DND-41 (cell line): ENCODE results near the gene USP9X.

ENCODE experiments used
- ATAC-seq: fragments of 200-7000 bp; cut with Tn5 transposase; 3 replicates; pipeline ENCODE4 v1.9.1; 2021; ENCODE audit warnings: low read depth; ENCODE audit not compliant: insufficient read depth
- DNase-seq: peaks from one replicate; pipeline ENCODE4 v3.0.0-alpha.2; 2020
- H2AFZ ChIP-seq: 2 replicates; pipeline ENCODE4 v1.6.0; 2012; ENCODE audit warnings: low read depth, low read length
- H3K27ac ChIP-seq: 2 replicates; pipeline ENCODE4 v1.5.1; 2012; ENCODE audit warnings: low read length, inconsistent platforms
- H3K27me3 ChIP-seq: fragments of 200-600 bp; sonication (generic); 2 replicates; pipeline ENCODE4 v1.6.0; 2012; ENCODE audit warnings: low read length, mild to moderate bottlenecking, inconsistent platforms; ENCODE audit not compliant: insufficient read depth, poor library complexity
- H3K36me3 ChIP-seq: 2 replicates; pipeline ENCODE4 v1.5.1; 2012; ENCODE audit warnings: low read length, inconsistent platforms; ENCODE audit not compliant: insufficient read depth
- H3K4me1 ChIP-seq: 2 replicates; pipeline ENCODE4 v1.5.1; 2012; ENCODE audit warnings: mild to moderate bottlenecking, low read length; ENCODE audit not compliant: insufficient read depth
- H3K4me2 ChIP-seq: 2 replicates; pipeline ENCODE4 v1.6.0; 2012; ENCODE audit warnings: mild to moderate bottlenecking, moderate library complexity, low read length, inconsistent platforms; ENCODE audit not compliant: insufficient read depth
- H3K4me3 ChIP-seq, 2 experiments: fragments of 200-600 bp in 1 of 2; shearing (Covaris generic) in 1 of 2; 2 replicates each; pipeline ENCODE4 v1.5.1; 2012 to 2016; ENCODE audit warnings: inconsistent platforms in 2 of 2, low read length in 2 of 2, mild to moderate bottlenecking in 2 of 2, low read depth in 1 of 2, moderate library complexity in 1 of 2
- H3K79me2 ChIP-seq: 2 replicates; pipeline ENCODE4 v1.6.0; 2012; ENCODE audit warnings: low read length, inconsistent platforms; ENCODE audit not compliant: insufficient read depth
- H3K9ac ChIP-seq: 2 replicates; pipeline ENCODE4 v1.6.0; 2012; ENCODE audit warnings: low read depth, mild to moderate bottlenecking, inconsistent platforms, low read length, moderate library complexity
- H3K9me3 ChIP-seq: 2 replicates; pipeline ENCODE4 v1.5.1; 2012; ENCODE audit warnings: low read length, moderate library complexity, mild to moderate bottlenecking, inconsistent platforms; ENCODE audit not compliant: insufficient read depth, severe bottlenecking
- H4K20me1 ChIP-seq: 2 replicates; pipeline ENCODE4 v1.6.0; 2012; ENCODE audit warnings: low read length; ENCODE audit not compliant: insufficient read depth
- CTCF ChIP-seq: IDR thresholded peaks from 2 replicates; pipeline ENCODE4 v1.5.1; 2012; ENCODE audit warnings: borderline replicate concordance, low read length, moderate library complexity, mild to moderate bottlenecking; ENCODE audit not compliant: poor library complexity, severe bottlenecking; ENCODE audit errors: extremely low read depth
- EZH2 ChIP-seq: IDR thresholded peaks from 3 replicates; pipeline ENCODE4 v1.6.1; 2012; ENCODE audit warnings: borderline replicate concordance, low read depth, mild to moderate bottlenecking, moderate library complexity, low read length, inconsistent platforms; ENCODE audit not compliant: severe bottlenecking

The USP9X gene

GRCh38 chrX:41259516-41259915 lies 174.3 kb downstream of the USP9X start:
- no peak for ATAC-seq
- no peaks in the 10 kb centered on the region for H3K9me3 ChIP-seq
- no peak for TF ChIP-seq EZH2
- no peak for TF ChIP-seq CTCF
- H3K27me3 ChIP-seq = no peaks in the 10 kb centered on the region
- no peaks in the 10 kb centered on the region for H3K79me2 ChIP-seq
- no peak for DNase-seq
- H3K36me3 ChIP-seq = no peaks in the 10 kb centered on the region
- no peak overlapping the region for H3K4me3 ChIP-seq
- H3K27ac ChIP-seq = no peak overlapping the region
- H3K4me2 ChIP-seq = no peak overlapping the region
- no peak overlapping the region for H3K9ac ChIP-seq
- H4K20me1 ChIP-seq = no peaks in the 10 kb centered on the region
- H3K4me1 ChIP-seq = no peaks in the 10 kb centered on the region
- no peak overlapping the region for H2AFZ ChIP-seq

GRCh38 chrX:41265615-41266014 lies 180.4 kb downstream of the USP9X start:
- H3K4me3 ChIP-seq = no peak overlapping the region
- H3K9ac ChIP-seq = no peak overlapping the region
- H3K79me2 ChIP-seq = no peaks in the 10 kb centered on the region
- H3K36me3 ChIP-seq = no peaks in the 10 kb centered on the region
- H4K20me1 ChIP-seq = no peaks in the 10 kb centered on the region
- no peaks in the 10 kb centered on the region for H3K4me1 ChIP-seq
- no peak overlapping the region for H3K4me2 ChIP-seq
- TF ChIP-seq CTCF (no peak), EZH2 (no peak)
- no peaks in the 10 kb centered on the region for H3K9me3 ChIP-seq
- H3K27me3 ChIP-seq = no peaks in the 10 kb centered on the region
- no peak overlapping the region for H2AFZ ChIP-seq
- no peak overlapping the region for H3K27ac ChIP-seq
- ATAC-seq (no peak), DNase-seq (no peak)

- no peaks in the 10 kb centered on the region for H3K36me3 ChIP-seq
- DNase-seq = no peak
- H3K4me3 ChIP-seq = no peak overlapping the region
- H3K27ac ChIP-seq = no peak overlapping the region
- no peaks in the 10 kb centered on the region for H3K27me3 ChIP-seq
- H3K9ac ChIP-seq = no peak overlapping the region
- peaks cover 17% of the 10 kb centered on the region for H3K4me1 ChIP-seq
- ATAC-seq = no peak
- no peaks in the 10 kb centered on the region for H4K20me1 ChIP-seq
- TF ChIP-seq EZH2 = no peak
- no peak for TF ChIP-seq CTCF
- no peak overlapping the region for H3K4me2 ChIP-seq
- no peaks in the 10 kb centered on the region for H3K79me2 ChIP-seq
- H3K9me3 ChIP-seq = no peaks in the 10 kb centered on the region
- no peak overlapping the region for H2AFZ ChIP-seq
These were observed 188.4 kb downstream of the USP9X start for GRCh38 chrX:41273638-41274037.
